ENCODE measurements around the gene SLC11A1. TPM values are rescaled to one million over a fixed set of nuclear protein-coding genes. Genes with fewer than 3 reads are reported as not detected.

Gene SLC11A1
- total RNA-seq, 1 donor from 2014 or later = 0.89 TPM

DNA sequence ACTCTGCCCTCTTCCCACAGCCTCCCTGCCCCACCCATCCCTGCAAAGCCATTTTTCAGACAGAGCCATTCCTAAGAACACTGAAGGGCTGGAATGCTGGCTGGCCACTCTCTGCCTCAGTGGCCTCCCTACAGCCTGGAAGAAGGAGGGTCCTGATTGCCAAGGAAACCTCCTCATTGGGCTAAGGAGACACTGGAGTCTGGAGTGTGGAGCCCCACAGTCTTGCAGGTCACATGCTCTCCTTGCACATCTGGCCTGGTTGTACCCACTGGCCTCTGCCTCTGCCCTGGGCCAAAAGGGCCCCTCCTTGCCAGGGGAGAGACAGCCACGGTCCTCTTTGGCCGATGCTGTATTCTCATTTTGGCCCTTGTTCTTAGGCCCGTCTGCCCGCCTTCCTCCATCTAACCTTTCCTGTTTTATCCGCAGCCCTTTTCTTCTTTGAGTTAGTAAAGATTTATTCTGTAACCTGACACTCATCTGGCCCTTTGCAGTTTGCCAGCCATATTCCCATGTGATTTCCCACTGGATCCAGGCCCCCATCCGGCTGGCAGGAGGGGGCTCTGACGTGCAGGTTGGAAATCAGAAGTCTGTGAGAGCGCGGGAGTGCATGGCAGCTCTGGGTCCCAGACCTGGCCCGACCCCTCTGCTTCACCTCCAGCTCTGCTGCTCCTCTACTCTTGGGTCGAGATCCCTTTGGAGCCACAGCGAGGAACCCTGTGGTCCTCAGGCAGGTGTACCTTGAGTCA lies 36.4 kb upstream of the SLC11A1 start:
- TF ChIP-seq, protein P1, sequence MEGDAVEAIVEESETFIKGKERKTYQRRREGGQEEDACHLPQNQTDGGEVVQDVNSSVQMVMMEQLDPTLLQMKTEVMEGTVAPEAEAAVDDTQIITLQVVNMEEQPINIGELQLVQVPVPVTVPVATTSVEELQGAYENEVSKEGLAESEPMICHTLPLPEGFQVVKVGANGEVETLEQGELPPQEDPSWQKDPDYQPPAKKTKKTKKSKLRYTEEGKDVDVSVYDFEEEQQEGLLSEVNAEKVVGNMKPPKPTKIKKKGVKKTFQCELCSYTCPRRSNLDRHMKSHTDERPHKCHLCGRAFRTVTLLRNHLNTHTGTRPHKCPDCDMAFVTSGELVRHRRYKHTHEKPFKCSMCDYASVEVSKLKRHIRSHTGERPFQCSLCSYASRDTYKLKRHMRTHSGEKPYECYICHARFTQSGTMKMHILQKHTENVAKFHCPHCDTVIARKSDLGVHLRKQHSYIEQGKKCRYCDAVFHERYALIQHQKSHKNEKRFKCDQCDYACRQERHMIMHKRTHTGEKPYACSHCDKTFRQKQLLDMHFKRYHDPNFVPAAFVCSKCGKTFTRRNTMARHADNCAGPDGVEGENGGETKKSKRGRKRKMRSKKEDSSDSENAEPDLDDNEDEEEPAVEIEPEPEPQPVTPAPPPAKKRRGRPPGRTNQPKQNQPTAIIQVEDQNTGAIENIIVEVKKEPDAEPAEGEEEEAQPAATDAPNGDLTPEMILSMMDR (IDR thresholded peaks at IDR 0.05) = no peak
- no peak for ATAC-seq (ENCODE audit: low read depth)
- H3K36me3 Mint-ChIP-seq (ENCODE audit: low read depth) = no peaks in the 10 kb centered on the region
- intact Hi-C loops (cut with micrococcal nuclease) = no loop called here
- ChIA-PET CTCF (interaction anchor here (1.5 kb wide), 1 partner anchor 11 kb away, joined by 4 read pairs; the partner anchor contains the start of gene CATIP), POLR2A (no interaction called here)
- no peaks in the 10 kb centered on the region for H3K4me1 Mint-ChIP-seq
- no peak for DNase-seq
- no peak overlapping the region for H3K4me3 Mint-ChIP-seq
- H3K27me3 Mint-ChIP-seq = no peaks in the 10 kb centered on the region
- H3K9me3 Mint-ChIP-seq = no peaks in the 10 kb centered on the region
- H3K27ac Mint-ChIP-seq = no peak overlapping the region

DNA sequence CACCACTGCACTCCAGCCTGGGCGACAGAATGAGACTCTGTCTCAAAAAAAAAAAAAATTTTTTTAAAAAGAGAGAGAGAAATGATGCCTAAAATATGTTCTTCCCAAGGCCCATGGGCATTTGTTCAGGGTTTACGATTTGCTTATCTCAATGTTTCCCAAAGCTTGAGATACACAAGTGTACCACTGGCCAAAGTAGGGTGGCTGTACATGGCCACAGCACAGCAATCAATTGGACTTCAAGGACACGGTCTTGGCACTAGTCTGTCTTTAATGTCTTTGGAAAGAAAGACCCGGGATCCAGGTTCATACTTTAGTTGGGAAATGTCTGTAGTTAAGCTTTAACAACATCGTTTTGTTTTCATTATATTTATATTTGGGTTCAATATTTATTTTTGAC lies 34.9 kb upstream of the SLC11A1 start:
- ChIA-PET POLR2A (interaction anchor here (0.6 kb wide), 2 partner anchors 15 to 360 kb away, joined by 3 to 4 read pairs; no protein-coding TSS in a partner anchor), CTCF (no interaction called here)
- intact Hi-C loops (cut with micrococcal nuclease) = no loop called here
- TF ChIP-seq, protein P1 (IDR thresholded peaks at IDR 0.05) = no peak
- no peak overlapping the region for H3K27ac Mint-ChIP-seq
- H3K9me3 Mint-ChIP-seq = peaks cover 8% of the 10 kb centered on the region
- ATAC-seq (ENCODE audit: low read depth) = no peak
- no peak overlapping the region for H3K4me3 Mint-ChIP-seq
- no peaks in the 10 kb centered on the region for H3K27me3 Mint-ChIP-seq
- DNase-seq = no peak
- no peaks in the 10 kb centered on the region for H3K4me1 Mint-ChIP-seq
- peaks cover 7% of the 10 kb centered on the region for H3K36me3 Mint-ChIP-seq (ENCODE audit: low read depth)

DNA sequence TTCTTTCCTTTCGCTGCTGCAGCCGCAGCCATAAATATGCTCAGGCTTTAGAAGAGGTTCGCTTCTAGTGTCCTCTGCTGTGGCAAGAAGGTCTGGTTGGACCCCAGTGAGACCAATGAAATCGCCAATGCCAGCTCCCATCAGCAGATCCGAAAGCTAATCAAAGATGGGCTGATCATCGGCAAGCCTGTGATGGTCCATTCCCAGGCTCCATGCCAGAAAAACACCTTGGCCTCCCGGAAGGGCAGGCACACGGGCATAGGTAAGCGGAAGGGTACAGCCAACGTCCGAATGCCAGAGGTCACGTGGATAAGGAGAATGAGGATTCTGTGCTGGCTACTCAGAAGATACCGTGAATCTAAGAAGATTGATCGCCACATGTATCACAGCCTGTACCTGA lies 28.0 kb upstream of the SLC11A1 start:
- peaks cover 11% of the 10 kb centered on the region for H3K9me3 Mint-ChIP-seq
- H3K27ac Mint-ChIP-seq = no peak overlapping the region
- ChIA-PET POLR2A (no interaction called here), CTCF (interaction anchor here (1.2 kb wide), 1 partner anchor 53 kb away, joined by 4 read pairs; no protein-coding TSS in a partner anchor)
- no peak for ATAC-seq (ENCODE audit: low read depth)
- H3K4me3 Mint-ChIP-seq = no peak overlapping the region
- TF ChIP-seq, protein P1 (IDR thresholded peaks at IDR 0.05) = no peak
- peaks cover 5% of the 10 kb centered on the region for H3K4me1 Mint-ChIP-seq
- H3K36me3 Mint-ChIP-seq (ENCODE audit: low read depth) = peaks cover 7% of the 10 kb centered on the region
- H3K27me3 Mint-ChIP-seq = no peaks in the 10 kb centered on the region
- DNase-seq = no peak
- intact Hi-C loops (cut with micrococcal nuclease) = no loop called here

DNA sequence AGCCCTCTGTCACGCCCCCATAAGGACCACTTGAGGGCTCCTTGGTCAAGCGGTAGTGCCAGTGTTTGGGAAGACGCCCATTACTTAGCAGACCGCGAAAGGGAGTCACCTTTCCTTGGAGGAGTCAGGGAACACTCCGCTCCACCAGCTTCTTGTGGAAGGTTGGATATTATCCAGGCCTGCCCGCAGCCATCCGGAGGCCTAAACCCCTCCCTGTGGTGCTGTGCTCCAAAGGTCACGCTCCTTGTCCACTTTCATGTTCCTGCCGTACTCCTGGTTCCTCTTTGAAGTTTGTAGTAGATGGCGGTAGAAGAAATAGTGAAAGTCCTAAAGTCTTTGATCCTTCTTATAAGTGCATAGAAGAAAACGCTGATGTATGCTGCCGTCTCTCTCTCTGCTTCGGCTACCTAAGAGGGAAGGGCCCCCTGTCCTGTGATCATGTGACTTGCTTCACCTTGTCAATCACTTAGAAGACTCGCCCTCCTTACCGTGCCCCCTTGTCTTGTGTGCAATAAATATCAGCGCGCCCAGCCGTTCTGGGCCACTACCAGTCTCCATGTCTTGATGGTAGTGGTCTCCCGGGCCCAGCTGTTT lies 27.1 kb upstream of the SLC11A1 start:
- Mint-ChIP-seq H3K9me3 (peaks cover 11% of the 10 kb centered on the region), H3K27me3 (no peaks in the 10 kb centered on the region), H3K27ac (no peak overlapping the region), H3K36me3 (ENCODE audit: low read depth) (peaks cover 7% of the 10 kb centered on the region), H3K4me1 (peaks cover 5% of the 10 kb centered on the region), H3K4me3 (no peak overlapping the region)
- ATAC-seq (ENCODE audit: low read depth) = no peak
- no peak for DNase-seq
- ChIA-PET POLR2A (interaction anchor here (0.7 kb wide), 1 partner anchor 34 kb away, joined by 11 read pairs; no protein-coding TSS in a partner anchor), CTCF (interaction anchor here (1.2 to 5.8 kb wide), 3 partner anchors 52 to 82 kb away, joined by 4 to 73 read pairs (median 54); partner anchors contain the start of genes AAMP and PNKD)
- TF ChIP-seq, protein P1 (IDR thresholded peaks at IDR 0.05) = no peak
- intact Hi-C loops (cut with micrococcal nuclease) = no loop called here
